Right renal pelvis (tissue), 4 donors: ENCODE results near the gene ACOT8. TPM values are rescaled to one million over a fixed set of nuclear protein-coding genes. Genes with fewer than 3 reads are reported as not detected.
"Not testable (repeated sequence)": the region's sequence is repeated elsewhere in the genome, so short reads cannot be mapped to it uniquely, and the experiment has no call there.

ENCODE experiments used
- DNase-seq, 4 donors: peaks; one replicate each; pipeline ENCODE4 v3.0.0-alpha.2; 2013; ENCODE audit warnings: low read depth in 4 of 4, low spot score in 3 of 4, missing footprints in 1 of 4
- polyA plus RNA-seq, 4 donors: library from polyadenylated mRNA; unstranded; fragments of 120-200 nt; gene quantifications; one replicate each; pipeline ENCODE4 v1.2.1, GENCODE V29; 2013; ENCODE audit not compliant: insufficient read length in 4 of 4

The ACOT8 gene
- polyA plus RNA-seq, 4 donors: 23.2 to 28.9 (median 24.5) TPM

DNA sequence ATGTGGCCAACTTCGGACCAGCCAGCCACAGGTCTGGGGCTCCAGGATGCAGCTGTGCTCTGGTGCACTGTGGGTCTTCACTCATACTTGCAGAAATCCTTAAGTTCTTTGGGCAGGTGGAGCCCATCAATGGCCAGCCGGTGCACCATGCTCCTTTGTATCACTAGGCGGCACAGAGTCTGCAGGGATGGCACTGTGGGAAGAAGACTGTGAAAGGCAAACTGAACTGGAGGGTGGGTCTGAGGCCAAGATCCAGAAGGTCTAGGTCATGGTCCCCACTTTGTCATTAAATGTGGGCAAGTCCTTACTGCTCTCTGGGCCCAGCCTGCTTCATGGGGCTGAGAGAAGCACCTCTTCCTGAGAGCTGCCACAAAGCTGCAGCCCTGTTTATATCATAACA is 31.5 kb upstream of the ACOT8 start:
- DNase-seq: no peak

DNA sequence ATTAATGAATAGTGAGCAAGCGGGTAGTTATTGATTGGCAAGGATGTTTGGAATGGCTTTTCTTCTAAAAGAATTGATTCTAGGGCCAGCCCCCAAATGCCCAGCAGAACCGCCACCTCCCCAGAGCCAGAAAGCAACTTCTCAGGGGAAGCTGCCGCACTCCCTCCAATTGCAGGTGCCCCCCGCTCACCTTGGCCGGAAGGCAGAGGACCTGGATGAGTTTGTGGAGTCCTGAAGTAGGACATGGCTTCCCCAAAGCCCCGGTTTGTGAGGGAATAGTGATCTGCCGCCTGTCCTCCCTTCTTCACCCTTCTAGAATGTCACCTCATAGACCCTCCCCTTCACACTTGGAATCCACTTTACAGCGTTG is 30.1 kb upstream of the ACOT8 start, which contains the start of gene SPATA25:
SPATA25 (minus strand) TSS at position 277 of the 370 bp plus-strand sequence; CDS start at position 245, 32 bp downstream.
- DNase-seq: no peak

DNA sequence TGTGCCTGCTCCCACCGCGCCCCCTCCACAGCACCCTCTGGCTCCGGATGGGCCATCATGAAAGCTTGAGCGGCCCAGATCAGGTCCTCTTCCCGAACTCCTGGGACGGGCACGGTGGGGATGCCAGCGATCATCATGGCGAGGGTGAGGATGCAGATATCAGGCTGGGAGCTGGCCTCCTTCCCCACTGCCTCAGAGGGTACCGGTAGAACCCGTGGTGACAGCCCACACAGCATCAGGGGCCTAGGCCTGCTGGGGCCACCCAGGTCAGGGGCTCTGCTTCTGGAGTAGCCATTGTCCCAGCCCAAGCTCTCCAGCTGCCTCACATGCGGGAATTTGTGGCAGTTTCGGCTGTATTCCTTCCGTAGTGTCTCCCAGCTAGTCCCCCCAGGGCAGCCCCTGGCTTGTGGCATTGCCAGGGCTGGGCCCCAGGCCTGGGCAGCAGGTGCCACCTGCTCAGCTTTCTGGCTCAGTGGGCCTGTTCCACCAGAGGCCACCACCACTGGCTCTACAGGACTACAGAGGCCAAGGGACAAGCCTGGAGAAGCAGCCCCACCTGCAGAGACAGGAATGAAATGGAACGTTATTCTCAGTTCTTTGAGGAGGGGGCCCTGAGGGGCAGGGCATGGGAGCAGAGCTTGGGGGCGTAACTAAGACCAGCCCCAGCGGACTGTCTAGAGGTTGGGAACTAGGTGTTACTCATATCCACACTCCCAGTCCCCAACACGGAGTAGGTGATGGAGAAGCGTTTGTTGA is 29.6 kb upstream of the ACOT8 start:
- DNase-seq: no peak

DNA sequence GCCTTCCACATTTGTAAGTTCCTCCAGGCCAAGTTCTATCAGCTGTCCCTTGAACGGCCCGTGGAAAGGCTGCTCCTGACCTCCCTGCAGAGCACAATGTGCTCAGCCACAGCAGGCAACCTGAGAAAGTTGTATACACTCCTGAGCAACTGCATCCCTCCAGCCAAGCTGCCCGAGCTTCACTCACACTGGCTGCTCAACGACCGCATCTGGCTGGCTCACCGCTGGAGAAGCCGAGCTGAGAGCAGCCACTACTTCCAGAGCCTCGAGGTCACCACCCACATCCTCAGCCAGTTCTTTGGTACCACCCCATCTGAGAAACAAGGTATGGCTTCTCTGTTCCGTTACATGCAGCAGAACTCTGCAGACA is 25.9 kb upstream of the ACOT8 start:
- no peak for DNase-seq

DNA sequence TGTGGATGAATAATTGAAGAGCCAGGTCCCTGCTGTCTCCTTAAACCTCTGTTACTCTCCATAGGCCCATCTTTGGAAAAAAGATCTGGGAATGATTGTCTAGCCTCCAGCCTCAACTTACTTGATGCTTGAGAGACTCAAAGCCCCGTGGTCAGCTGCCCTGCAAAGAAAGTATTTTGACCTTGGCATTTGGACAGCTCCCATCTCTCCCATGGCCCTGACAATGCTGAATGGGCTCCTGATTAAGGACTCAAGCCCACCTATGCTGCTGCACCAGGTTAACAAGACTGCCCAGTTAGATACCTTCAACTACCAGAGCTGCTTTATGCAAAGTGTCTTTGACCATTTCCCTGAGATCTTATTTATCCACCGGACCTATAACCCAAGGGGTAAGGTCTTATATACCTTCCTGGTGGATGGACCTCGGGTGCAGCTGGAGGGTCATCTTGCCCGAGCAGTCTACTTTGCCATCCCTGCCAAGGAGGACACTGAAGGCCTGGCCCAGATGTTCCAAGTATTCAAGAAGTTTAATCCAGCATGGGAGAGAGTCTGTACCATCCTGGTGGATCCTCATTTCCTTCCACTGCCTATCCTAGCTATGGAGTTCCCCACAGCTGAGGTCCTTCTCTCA is 25.4 kb upstream of the ACOT8 start:
- no peak for DNase-seq

DNA sequence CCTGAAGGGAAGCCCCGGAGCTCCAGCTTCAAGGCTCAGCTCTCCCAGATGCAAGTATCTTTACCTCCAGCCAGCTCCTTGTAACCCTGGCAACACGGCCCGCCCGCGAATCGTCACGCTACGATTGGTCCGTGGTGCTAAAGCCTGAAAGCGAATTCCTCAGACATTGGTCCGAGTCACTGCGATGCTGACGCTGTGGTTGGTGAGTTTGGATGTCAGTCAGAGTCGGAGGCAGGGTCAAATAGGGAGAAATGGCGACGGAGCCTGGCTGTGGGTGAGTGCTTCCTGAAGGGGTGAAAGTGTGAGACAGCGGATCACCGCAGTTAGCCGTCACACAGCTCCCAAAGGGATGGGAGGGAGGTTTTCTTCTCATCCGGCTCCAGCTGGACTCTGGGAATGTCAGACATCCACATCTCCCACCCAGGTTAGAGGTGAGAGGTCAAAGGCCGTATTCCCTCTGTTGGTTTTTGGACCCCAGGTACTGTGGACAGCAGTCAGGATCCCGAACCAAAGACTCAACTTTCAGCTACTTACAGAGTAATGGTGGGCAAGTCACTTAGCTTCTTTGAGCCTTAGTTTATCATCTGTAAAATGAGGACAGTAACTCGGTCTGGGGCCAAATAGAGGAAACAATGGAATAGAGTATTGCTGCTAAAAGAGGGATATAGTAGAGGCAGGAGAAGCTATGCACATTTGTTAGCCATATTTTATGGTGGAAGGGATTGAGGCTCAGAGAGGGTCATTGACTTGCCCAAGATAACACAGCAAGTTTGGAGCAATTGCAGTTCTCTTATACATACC is 24.0 kb upstream of the ACOT8 start, which contains the start of gene ZSWIM1:
ZSWIM1 (plus strand) TSS at position 240 of the 801 bp plus-strand sequence. CDS start 1,366 bp downstream, outside the sequence.
- peak; percentile 97 to 99 (median 99) for DNase-seq

DNA sequence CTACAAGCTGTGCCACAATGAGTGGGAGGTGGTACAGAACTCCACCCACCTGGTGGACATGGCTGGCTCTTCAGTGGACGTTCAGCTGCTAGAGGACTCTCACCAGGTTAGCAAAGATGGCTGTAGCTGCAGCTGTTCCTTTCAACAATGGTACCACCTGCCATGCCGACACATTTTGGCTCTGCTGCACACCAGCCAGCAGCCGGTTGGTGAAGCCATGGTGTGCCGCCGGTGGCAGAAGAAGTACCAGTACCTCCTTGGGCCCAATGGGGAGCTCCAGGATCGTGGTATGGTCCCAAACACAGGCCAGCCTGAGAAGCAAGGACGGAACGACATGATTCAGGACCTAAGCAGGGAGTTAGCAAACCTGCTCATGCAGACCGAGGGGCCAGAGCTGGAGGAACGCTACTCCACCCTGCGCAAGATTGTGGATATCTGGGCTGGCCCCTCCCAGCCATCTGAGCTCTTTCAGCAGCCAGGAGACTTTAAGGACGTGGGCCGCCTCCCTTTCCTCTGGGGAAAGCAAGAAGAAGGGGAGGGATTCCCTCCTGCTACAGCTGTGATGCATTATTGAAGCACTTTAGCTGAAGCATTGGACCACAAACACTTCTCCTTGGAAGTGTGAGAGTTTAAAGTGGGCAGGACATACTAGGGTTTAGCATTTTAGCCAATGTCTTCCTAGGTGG is 21.0 kb upstream of the ACOT8 start:
- DNase-seq: no peak

DNA sequence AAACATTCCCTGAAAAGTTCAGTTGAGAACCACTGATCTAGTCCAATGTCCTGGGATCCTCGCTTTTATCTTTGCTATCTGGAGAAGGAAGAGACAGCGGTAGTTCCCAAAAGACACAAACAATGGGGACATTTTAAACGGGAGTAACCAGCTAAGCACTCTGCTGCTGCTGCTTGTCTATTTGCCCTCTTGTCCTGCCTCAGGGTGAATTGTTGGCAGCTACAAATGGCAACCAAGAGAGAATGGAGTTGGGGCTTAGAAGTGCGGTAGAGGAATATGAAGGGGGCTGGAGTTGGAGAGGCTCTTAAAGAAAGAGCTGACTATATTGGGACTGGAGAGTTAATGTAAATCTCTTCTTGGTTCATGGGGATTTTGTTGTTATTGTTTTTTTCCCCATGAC is 17.4 kb upstream of the ACOT8 start:
- no peak for DNase-seq

DNA sequence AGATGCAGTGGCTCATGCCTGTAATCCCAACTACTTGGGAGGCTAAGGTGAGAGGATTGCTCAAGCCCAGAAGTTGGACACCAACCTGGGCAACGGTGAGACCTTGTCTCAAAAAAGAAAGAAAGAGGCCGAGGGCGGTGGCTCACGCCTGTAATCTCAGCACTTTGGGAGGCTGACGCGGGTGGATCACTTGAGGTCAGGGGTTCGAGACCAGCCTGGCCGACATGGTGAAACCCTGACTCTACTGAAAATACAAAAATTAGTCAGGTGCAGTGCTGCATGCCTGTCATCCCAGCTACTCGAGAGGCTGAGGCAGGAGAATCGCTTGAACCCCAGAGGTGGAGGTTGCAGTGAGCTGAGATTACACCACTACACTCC is 16.9 kb upstream of the ACOT8 start:
- not testable (repeated sequence) for DNase-seq

DNA sequence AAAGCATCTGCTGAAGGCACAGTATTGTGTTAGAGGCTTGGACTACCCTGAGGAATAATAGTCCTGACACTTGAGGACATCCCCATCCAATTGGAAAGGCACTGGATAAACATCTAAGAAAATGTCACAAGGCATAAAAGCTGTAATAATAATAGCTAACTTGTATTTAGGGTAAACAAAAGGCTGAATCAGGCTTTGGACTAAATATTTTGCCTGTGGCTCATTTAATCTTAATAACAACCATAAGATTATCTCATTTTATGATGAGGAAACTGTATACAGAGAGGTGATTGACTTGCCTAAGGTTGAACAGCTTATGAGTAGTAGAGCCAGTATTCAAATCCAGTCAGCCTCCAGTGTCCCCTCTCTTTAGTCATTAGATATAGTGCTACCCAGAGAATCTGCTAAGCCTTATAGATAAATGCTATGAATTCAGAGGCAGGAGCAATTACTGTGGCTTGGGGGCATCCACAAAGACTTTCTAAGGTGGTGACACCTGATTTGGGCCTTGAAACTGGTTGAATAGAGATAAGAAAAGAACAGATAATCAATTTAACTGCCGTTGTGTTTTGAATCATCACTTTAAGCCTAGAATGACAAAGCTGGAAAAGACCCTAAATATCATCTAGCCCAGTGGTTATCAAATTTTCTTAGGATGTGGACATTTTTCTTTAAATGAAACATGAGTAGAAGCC is 16.4 kb upstream of the ACOT8 start:
- no peak for DNase-seq

DNA sequence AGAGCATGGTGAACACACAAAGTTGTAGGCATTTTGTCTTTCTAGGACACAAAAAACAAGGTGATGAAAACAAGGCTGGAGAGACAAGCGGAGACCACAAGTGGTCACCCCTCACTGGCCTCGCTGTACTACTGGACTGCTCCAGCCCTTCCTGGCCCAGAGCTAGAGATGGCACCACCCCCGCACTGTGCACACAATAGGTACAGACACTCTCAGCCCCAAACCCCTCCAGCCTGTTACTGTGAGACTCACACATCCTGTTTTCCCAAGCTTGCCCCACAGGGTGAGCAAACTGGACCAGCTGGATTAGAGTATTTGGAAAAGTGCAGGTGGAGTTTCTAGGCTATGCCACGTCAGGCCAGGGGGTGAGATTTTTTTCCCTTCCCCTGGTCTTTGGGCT is 15.4 kb upstream of the ACOT8 start:
- no peak for DNase-seq

DNA sequence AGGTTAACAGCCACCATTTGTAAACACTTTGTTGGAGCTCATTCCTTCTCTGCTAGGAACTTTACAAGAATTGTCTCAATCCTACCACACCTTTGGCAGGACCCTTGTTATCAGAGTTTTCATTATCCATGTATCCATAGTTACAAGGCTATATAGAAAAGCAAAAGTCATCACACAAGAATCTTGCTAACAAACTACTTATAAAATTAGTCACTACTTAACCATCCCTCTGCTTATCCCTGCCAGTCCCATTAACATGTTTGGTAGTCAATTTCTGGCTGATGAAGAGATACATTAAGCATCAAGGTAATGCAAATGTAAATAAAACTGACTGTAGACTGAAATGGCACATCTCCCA is 10.6 kb upstream of the ACOT8 start:
- no peak for DNase-seq

DNA sequence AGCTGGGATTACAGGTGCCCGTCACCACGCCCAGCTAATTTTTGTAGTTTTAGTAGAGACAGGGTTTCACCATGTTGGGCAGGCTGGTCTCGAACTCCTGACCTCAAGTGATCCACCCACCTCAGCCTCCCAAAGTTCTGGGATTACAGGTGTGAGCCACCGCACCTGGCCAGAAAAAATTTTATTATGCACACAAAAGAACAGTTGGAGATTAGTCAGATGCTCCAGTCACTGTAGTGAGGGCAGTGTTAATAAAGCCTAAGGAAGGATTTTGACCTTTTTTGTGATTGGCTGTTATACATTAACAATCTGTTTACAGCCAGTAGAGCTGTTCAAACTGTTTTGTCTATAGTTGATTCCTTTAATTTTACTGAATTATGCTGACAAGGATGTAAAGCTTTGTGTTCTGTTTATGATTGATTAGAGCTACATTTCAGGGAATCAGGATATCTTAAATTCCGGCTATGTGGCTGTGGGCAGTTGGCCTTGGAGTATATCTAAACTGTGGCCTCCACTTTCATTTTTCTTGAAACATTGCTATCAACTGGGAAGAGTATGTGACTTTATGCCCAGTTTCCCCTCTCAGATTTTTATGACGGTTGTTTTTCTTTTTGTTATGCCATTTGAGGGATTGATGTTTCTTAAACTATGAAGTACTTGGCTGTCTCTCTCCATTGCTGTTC is 10.1 kb upstream of the ACOT8 start:
- no peak for DNase-seq

DNA sequence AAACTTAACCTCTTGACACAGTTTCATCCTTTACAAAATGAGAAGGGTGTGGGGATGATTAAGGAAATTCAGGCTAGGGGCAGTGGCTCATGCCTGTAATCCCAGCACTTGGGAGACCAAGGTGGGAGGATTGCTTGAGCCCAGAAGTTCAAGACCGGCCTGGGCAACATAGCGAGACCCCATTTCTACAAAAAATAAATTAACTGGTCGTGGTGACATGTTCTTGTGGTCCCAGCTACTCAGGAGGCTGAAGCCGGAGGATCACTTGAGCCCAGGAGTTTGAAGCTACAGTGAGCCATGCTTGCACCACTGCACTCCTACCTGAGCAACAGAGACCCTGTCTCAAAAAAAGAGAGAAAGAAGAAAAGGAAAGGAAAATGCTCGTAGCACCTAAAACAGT is 9.3 kb upstream of the ACOT8 start:
- no peak for DNase-seq

DNA sequence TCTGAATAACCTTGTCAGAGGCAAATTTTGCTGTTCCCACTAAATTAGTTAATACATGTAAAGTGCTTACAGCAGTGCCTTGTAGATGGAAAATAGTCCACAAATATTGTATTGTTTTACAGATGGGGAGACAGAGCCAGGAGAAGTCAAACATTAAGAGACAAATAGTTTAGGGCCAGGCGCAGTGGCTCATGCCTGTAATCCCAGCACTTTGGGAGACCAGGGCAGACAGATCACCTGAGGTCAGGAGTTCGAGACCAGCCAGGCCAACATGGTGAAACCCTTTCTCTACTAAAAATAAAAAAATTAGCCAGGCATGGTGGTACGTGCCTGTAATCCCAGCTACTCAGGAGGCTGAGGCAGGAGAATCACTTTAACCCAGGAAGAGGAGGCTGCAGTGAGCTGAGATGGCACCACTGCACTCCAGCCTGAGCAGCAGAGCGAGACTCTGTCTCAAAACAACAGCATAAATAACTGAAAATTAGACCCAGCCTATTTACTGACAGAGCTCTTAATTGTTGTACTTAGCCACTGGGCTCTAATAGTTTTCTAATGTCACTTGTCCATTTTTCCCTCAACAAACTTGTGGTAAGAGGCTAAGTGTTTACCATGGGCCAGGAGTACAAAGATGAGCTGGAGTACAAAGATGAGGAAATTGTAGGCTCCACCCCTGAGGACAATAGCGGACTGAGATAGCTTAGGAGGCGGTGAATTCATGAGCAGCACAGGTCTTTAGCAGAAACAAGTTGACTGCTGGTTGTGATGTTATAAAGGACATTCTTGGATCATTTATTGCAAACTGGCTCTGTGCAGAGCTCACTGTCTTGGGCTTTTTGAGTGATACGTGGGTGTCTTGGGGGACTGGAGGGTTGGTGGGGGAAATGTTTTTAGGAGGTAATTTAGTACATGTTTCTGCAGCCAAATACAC is 6.6 kb upstream of the ACOT8 start:
- DNase-seq: no peak

DNA sequence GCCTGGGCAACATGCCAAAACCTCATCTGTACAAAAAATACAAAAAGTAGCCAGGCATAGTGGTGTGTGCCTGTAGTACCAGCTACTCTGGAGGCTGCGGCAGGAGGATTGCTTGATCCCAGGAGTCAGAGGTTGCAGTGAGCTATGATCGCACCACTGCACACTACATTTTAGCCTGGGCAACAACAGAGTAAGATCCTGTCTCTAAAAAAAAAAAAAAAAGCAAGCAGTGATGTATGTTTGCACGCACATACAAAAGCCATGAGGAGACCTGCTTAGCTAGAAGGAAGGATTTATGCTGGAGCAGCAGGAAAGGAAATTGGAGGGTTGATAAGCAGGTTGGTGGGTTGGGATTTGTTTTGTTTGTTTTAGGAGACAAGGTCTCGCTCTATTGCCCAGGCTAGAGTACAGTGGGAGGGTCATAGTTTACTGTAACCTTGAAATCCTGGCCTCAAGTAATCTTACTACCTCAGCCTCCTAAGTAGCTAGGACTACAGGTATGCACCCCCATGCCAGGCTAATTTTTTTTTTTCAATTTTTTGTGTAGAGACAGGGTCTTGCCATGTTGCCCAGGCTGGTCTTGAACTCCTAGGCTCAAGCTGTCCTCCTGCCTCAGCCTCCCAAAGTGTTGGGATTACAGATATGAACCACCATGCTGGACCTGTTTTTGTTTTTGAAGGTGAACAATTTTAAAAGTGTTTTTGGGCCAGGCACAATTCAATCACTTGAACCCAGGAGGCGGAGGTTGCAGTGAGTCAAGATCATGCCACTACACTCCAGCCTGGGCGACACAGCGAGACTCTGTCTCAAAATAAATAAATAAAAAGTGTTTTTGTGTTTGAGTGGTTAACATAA is 4.3 kb upstream of the ACOT8 start:
- no peak for DNase-seq

DNA sequence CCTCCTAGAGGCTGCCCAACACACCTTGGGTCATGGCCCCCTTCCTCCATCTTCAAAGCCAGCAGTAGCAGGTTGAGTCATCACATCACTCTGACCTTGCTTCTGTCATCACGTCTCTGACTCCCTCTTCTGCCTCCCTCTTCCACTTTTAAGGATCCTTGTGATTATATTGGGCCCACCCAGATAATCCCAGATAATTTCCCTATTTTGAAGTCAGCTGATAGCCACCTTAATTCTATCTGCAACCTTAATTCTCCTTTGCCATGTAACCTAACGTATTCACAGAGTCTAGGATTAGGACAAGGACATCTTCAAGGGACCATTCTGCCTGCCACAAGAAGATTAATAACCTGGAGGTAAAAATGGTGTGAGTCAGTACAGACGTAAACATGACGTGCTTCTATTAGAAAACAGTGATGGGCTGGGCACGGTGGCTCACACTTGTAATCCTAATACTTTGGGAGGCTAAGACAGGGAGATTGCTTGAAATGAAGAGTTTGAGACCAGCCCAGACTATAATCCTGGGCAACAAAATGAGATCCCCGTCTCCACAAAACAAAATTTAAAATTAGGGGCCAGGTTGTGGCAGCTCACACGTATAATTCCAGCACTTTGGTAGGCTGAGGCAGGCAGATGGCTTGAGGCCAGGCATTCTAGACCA is 3.5 kb upstream of the ACOT8 start:
- no peak for DNase-seq
